K562 (cell line): ENCODE results near the gene RIMOC1. TPM values are rescaled to one million over a fixed set of nuclear protein-coding genes. Genes with fewer than 3 reads are reported as not detected.
A peak's percentile ranks its signal among the peaks of the same experiment; 100 is the strongest.

Source experiments
- BMI1 ChIP-seq: fragments of 150-350 bp; IDR thresholded peaks from 2 replicates; pipeline ENCODE4 v1.6.1; 2014; ENCODE audit warnings: low read length
- CBFA2T3 ChIP-seq: fragments of 450-650 bp; IDR thresholded peaks from 2 replicates; pipeline ENCODE4 v1.6.1; 2017
- CEBPG ChIP-seq, 3 experiments: fragments of 200-800 bp in 1 of 3; sonication (Bioruptor generic) in 1 of 3; sonication (generic) in 1 of 3; formaldehyde crosslinking in 1 of 3; IDR thresholded peaks in 2 of 3; conservative IDR thresholded peaks in 1 of 3; 2 replicates each; pipeline versions ENCODE4 v1.6.1 to v1.8.0; 2016 to 2022; ENCODE audit warnings: missing compliant biosample characterization in 2 of 3, missing genetic modification characterization in 2 of 3, mild to moderate bottlenecking in 1 of 3, missing genetic modification reagents in 1 of 3
- FIP1L1 ChIP-seq: fragments of 200-400 bp; formaldehyde crosslinking; IDR thresholded peaks from 2 replicates; pipeline ENCODE4 v1.6.1; 2018; ENCODE audit warnings: mild to moderate bottlenecking, low read depth, low read length; ENCODE audit not compliant: poor library complexity, severe bottlenecking
- FUS ChIP-seq: fragments of 200-400 bp; formaldehyde crosslinking; optimal IDR thresholded peaks from 2 replicates; pipeline ENCODE3; 2017; ENCODE audit warnings: low read depth, low read length
- GATA2 ChIP-seq: sonication (generic); formaldehyde crosslinking; IDR thresholded peaks from 2 replicates; pipeline ENCODE4 v1.4.0; 2020; ENCODE audit warnings: mild to moderate bottlenecking, missing genetic modification reagents
- GTF2B ChIP-seq: IDR thresholded peaks from 2 replicates; pipeline ENCODE4 v1.6.1; 2011; ENCODE audit not compliant: insufficient read length; ENCODE audit errors: extremely low read depth
- HMBOX1 ChIP-seq: sonication (generic); IDR thresholded peaks from 2 replicates; pipeline ENCODE4 v1.6.1; 2016
- HNRNPLL ChIP-seq: fragments of 200-400 bp; formaldehyde crosslinking; IDR thresholded peaks from 2 replicates; pipeline ENCODE4 v1.6.1; 2017; ENCODE audit warnings: low read length, low read depth, mild to moderate bottlenecking; ENCODE audit not compliant: poor library complexity, severe bottlenecking
- JUND ChIP-seq, 2 experiments: IDR thresholded peaks; 2 replicates in 1 of 2; 3 replicates in 1 of 2; pipeline ENCODE4 v1.6.1; 2011; ENCODE audit warnings: borderline replicate concordance in 2 of 2, low read depth in 2 of 2, low read length in 2 of 2, improper control_type of control experiment in 1 of 2, missing biosample characterization in 1 of 2, missing genetic modification characterization in 1 of 2, missing genetic modification reagents in 1 of 2
- KDM2B ChIP-seq: fragments of 250-450 bp; sonication (Bioruptor Pico); IDR thresholded peaks from 2 replicates; pipeline ENCODE4 v1.8.0; 2021; ENCODE audit warnings: mild to moderate bottlenecking, moderate library complexity
- MEF2A ChIP-seq: IDR thresholded peaks from 2 replicates; pipeline ENCODE4 v1.6.1; 2011; ENCODE audit warnings: low read depth, mild to moderate bottlenecking, low read length, moderate library complexity; ENCODE audit not compliant: control insufficient read depth
- NONO ChIP-seq, 2 experiments: fragments of 200-400 bp in 1 of 2; fragments of 450-650 bp in 1 of 2; formaldehyde crosslinking in 1 of 2; IDR thresholded peaks; 2 replicates each; pipeline ENCODE4 v1.6.1; 2017; ENCODE audit warnings: low read depth in 2 of 2, mild to moderate bottlenecking in 2 of 2, moderate library complexity in 2 of 2, low read length in 1 of 2
- PCBP2 ChIP-seq: fragments of 200-400 bp; formaldehyde crosslinking; IDR thresholded peaks from 2 replicates; pipeline ENCODE4 v1.6.1; 2018; ENCODE audit warnings: low read length, low read depth, mild to moderate bottlenecking, moderate library complexity; ENCODE audit not compliant: poor library complexity, severe bottlenecking
- SIX5 ChIP-seq, 2 experiments: IDR thresholded peaks; 2 replicates each; pipeline ENCODE4 v1.6.1; 2011; ENCODE audit warnings: low read length in 2 of 2, borderline replicate concordance in 1 of 2, low read depth in 1 of 2, mild to moderate bottlenecking in 1 of 2, moderate library complexity in 1 of 2; ENCODE audit not compliant: insufficient read depth in 1 of 2
- SMARCC2 ChIP-seq: fragments of 450-650 bp; IDR thresholded peaks from 2 replicates; pipeline ENCODE4 v1.6.1; 2017; ENCODE audit warnings: antibody characterized with exemption, moderate library complexity, mild to moderate bottlenecking, low read depth
- SNAPC5 ChIP-seq: fragments of 250-450 bp; sonication (Bioruptor Pico); IDR thresholded peaks from 2 replicates; pipeline ENCODE4 v1.8.0; 2021; ENCODE audit warnings: moderate library complexity, mild to moderate bottlenecking, inconsistent platforms
- TAF1 ChIP-seq: IDR thresholded peaks from 2 replicates; pipeline ENCODE4 v1.6.1; 2011; ENCODE audit warnings: mild to moderate bottlenecking, low read length, moderate library complexity; ENCODE audit not compliant: insufficient read depth, control insufficient read depth, severe bottlenecking; ENCODE audit errors: extremely low read depth
- TARDBP ChIP-seq: fragments of 450-650 bp; IDR thresholded peaks from 2 replicates; pipeline ENCODE4 v1.6.1; 2016
- TCF15 ChIP-seq: fragments of 250-450 bp; sonication (Bioruptor Pico); IDR thresholded peaks from 2 replicates; pipeline ENCODE4 v1.8.0; 2022; ENCODE audit warnings: moderate library complexity, mild to moderate bottlenecking, inconsistent platforms
- TFAM ChIP-seq: fragments of 250-450 bp; sonication (Bioruptor Pico); conservative IDR thresholded peaks from 2 replicates; pipeline ENCODE4 v1.5.0; 2021; ENCODE audit warnings: mild to moderate bottlenecking, moderate library complexity
- THAP7 ChIP-seq: fragments of 250-450 bp; sonication (Bioruptor Pico); IDR thresholded peaks from 2 replicates; pipeline ENCODE4 v1.5.0; 2021
- ZBTB17 ChIP-seq: fragments of 450-650 bp; formaldehyde crosslinking; IDR thresholded peaks from 2 replicates; pipeline ENCODE4 v1.4.0; 2020; ENCODE audit warnings: mild to moderate bottlenecking
- ZNF76 ChIP-seq: fragments of 250-450 bp; sonication (Bioruptor Pico); IDR thresholded peaks from 2 replicates; pipeline ENCODE4 v1.4.0; 2020; ENCODE audit warnings: mild to moderate bottlenecking, moderate library complexity, borderline replicate concordance
- polyA plus RNA-seq, 8 experiments: library from polyadenylated mRNA; depleted of rRNA in 4 of 8; stranded (reverse) in 5 of 8; unstranded in 3 of 8; fragments of >200 nt; fragmentation: Nextera tagmentation in 2 of 8; fragmentation: Illumina TruSeq in 1 of 8; extraction: Ambion mirVana in 2 of 8; extraction: Trizol in 1 of 8; gene quantifications; 2 replicates each; pipeline versions ENCODE4 v1.2.1 to v1.2.3, GENCODE V29; 2011 to 2014; ENCODE audit warnings: inconsistent platforms in 1 of 8, missing spikeins in 1 of 8
- total RNA-seq, 7 experiments: library from RNA; depleted of rRNA in 6 of 7; stranded (reverse); fragments of >200 nt in 6 of 7; fragmentation: Illumina TruSeq in 2 of 7; extraction: Trizol in 2 of 7; gene quantifications; 2 replicates each; pipeline versions ENCODE4 v1.2.1 to v1.2.3, GENCODE V29; 2011 to 2021; ENCODE audit warnings: low replicate concordance in 1 of 7

RIMOC1 gene
- total and polyA plus RNA-seq, 9 of the 15 experiments (the other 6 are each of a cell fraction or from before 2014, with no cell fraction given), result 11.6 to 63.1 (median 30.8) TPM

- TF ChIP-seq CBFA2T3, result no peak
- TF ChIP-seq SIX5 (IDR thresholded peaks at IDR 0.05; ENCODE audit: borderline replicate concordance in 1 of 2, insufficient read depth in 1 of 2, low read depth in 1 of 2, low read length in 2 of 2), result peak in 1 of 2 experiments; percentile 16; a peak in 1 of 4 replicates
- TF ChIP-seq ZBTB17 (CRISPR knock-in tag), result peak; percentile 77; the same call in 1 of the 2 replicates
- TF ChIP-seq TFAM (CRISPR knock-in tag), result no peak
- TF ChIP-seq SMARCC2, result peak; percentile 32; the same call in 1 of the 2 replicates
- no peak for TF ChIP-seq CEBPG (CRISPR knock-in tag; IDR thresholded peaks at IDR 0.05)
- no peak for TF ChIP-seq CEBPG (tag; conservative IDR thresholded peaks at IDR 0.05 in 1 of 2, IDR thresholded peaks at IDR 0.05 in 1 of 2)
- no peak for TF ChIP-seq PCBP2
- TF ChIP-seq FUS, result no peak
- peak; percentile 39; the same call in 1 of the 2 replicates for TF ChIP-seq MEF2A
- TF ChIP-seq GATA2 (CRISPR knock-in tag), result peak; percentile 49; the same call in 1 of the 2 replicates
- TF ChIP-seq GTF2B, result no peak
- TF ChIP-seq FIP1L1, result peak; percentile 95
- TF ChIP-seq JUND (IDR thresholded peaks at IDR 0.05; ENCODE audit: borderline replicate concordance, low read depth, low read length), result peak; percentile 80
- peak; percentile 61; the same call in 1 of the 3 replicates for TF ChIP-seq JUND (tag; IDR thresholded peaks at IDR 0.05; ENCODE audit: borderline replicate concordance, low read depth, low read length)
- TF ChIP-seq HNRNPLL, result peak; percentile 75
- 0 out of 2 replicates have a peak, but pooled peaks have one; percentile 64 for TF ChIP-seq KDM2B (CRISPR knock-in tag)
- TF ChIP-seq BMI1, result no peak
- peak; percentile 90 for TF ChIP-seq TAF1
- peak; percentile 58; the same call in 1 of the 2 replicates for TF ChIP-seq ZNF76 (CRISPR knock-in tag)
- TF ChIP-seq TARDBP, result peak; percentile 97
- peak; percentile 88 to 89 for TF ChIP-seq NONO (IDR thresholded peaks at IDR 0.05; ENCODE audit: low read depth in 2 of 2, low read length in 1 of 2)
- TF ChIP-seq SNAPC5 (CRISPR knock-in tag), result no peak
- peak; percentile 80 for TF ChIP-seq TCF15 (CRISPR knock-in tag)
- peak; percentile 49 for TF ChIP-seq HMBOX1
- no peak; the same call in 1 of the 2 replicates for TF ChIP-seq THAP7 (CRISPR knock-in tag)
Measured at GRCh38 chr5:41924872-41925554, 20.9 kb downstream of the RIMOC1 start, which contains the start of gene FBXO4 (continued).
